Nephron progenitor cell (in vitro differentiated cells): ENCODE results near the gene GRM5.

ENCODE experiments used
- DNase-seq: peaks from one replicate; pipeline ENCODE4 v3.0.0; 2021
- H3K27ac Mint-ChIP-seq: 2 replicates; pipeline ENCODE4 v1.8.0; 2021; ENCODE audit warnings: mild to moderate bottlenecking, moderate library complexity, mixed read lengths
- H3K27me3 Mint-ChIP-seq: 2 replicates; pipeline ENCODE4 v1.8.0; 2021; ENCODE audit warnings: mild to moderate bottlenecking, low read depth, mixed read lengths; ENCODE audit not compliant: poor library complexity
- H3K36me3 Mint-ChIP-seq: 2 replicates; pipeline ENCODE4 v1.8.0; 2021; ENCODE audit warnings: low read depth, mixed read lengths
- H3K4me1 Mint-ChIP-seq: 2 replicates; pipeline ENCODE4 v1.8.0; 2021; ENCODE audit warnings: mixed read lengths
- H3K4me3 Mint-ChIP-seq: 2 replicates; pipeline ENCODE4 v1.8.0; 2021; ENCODE audit warnings: mild to moderate bottlenecking, moderate library complexity, mixed read lengths
- H3K9me3 Mint-ChIP-seq: 2 replicates; pipeline ENCODE4 v1.8.0; 2021; ENCODE audit warnings: mild to moderate bottlenecking, moderate library complexity, mixed read lengths
- TF ChIP-seq, protein P1 (sequence below): fragments of 200-600 bp; sonication (generic); IDR thresholded peaks from 2 replicates; pipeline ENCODE4 v1.5.0; 2021; ENCODE audit warnings: antibody characterized with exemption

Gene GRM5

DNA sequence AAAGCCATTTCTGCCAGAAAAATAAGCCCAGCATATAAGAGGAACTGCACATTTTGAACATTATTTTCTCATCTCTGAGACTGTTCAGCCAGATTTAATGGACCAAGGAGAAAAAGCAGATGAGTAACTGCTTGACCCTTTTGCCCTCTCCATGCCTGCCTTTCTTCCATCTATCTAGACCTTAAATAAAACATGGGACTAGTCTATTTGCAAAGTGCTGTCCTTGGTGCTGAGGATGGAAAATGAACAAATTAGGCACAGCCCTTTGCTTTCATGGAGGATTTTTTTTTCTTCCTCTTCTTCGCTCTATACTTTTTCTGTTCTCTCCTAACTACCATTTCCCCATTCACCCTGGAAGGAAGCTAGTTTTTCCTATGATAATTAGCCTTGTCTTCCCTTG lies 361.3 kb downstream of the GRM5 start:
- no peaks in the 10 kb centered on the region for H3K36me3 Mint-ChIP-seq
- H3K4me1 Mint-ChIP-seq, result no peaks in the 10 kb centered on the region
- H3K4me3 Mint-ChIP-seq, result no peak overlapping the region
- no peaks in the 10 kb centered on the region for H3K9me3 Mint-ChIP-seq
- DNase-seq, result peak; percentile 12
- TF ChIP-seq, protein P1, sequence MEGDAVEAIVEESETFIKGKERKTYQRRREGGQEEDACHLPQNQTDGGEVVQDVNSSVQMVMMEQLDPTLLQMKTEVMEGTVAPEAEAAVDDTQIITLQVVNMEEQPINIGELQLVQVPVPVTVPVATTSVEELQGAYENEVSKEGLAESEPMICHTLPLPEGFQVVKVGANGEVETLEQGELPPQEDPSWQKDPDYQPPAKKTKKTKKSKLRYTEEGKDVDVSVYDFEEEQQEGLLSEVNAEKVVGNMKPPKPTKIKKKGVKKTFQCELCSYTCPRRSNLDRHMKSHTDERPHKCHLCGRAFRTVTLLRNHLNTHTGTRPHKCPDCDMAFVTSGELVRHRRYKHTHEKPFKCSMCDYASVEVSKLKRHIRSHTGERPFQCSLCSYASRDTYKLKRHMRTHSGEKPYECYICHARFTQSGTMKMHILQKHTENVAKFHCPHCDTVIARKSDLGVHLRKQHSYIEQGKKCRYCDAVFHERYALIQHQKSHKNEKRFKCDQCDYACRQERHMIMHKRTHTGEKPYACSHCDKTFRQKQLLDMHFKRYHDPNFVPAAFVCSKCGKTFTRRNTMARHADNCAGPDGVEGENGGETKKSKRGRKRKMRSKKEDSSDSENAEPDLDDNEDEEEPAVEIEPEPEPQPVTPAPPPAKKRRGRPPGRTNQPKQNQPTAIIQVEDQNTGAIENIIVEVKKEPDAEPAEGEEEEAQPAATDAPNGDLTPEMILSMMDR, result no peak
- no peak overlapping the region for H3K27ac Mint-ChIP-seq
- H3K27me3 Mint-ChIP-seq, result peaks cover 4% of the 10 kb centered on the region

DNA sequence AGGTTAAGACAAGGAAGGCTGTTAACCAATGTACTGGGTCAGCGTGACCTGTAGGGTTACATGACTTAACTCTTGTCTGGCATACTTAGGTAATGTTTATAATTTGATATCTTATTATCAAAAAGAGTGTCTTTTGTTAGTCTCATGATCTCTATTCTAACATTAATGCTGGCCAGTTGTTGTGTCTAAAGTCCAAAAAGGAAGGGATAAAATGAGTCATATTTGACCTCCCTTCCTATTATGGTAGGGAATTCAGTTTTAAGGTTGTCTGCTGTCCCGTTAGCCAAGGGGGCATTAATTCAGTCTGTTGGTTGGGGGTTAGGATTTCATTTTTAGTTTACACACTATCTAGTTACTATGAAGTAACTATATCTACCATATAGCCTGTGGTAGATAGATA lies 364.0 kb downstream of the GRM5 start:
- TF ChIP-seq, protein P1, result no peak
- Mint-ChIP-seq H3K27ac (no peak overlapping the region), H3K27me3 (peaks cover 4% of the 10 kb centered on the region), H3K36me3 (no peaks in the 10 kb centered on the region), H3K4me3 (no peak overlapping the region), H3K9me3 (no peaks in the 10 kb centered on the region), H3K4me1 (peaks cover 10% of the 10 kb centered on the region)
- no peak for DNase-seq

DNA sequence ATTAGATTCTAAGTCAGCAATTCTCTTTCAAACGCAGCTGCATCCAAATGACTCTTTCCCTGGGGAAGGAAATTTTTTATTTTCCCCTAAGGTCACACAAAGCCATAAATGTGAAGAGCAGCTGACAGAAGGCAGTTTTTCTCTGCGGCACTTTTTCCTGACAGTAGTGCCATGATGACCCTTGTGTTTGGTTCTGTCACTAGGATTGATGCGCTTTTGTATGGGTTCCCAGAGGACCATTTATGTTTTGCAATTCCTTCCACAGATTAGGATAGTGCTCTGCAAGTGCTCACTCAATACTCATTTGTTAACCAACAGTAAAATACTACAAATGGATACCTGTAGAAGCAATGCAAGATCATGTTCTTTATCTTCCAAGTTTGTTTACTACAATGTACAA lies 368.6 kb downstream of the GRM5 start:
- Mint-ChIP-seq H3K4me1 (peaks cover 25% of the 10 kb centered on the region), H3K27ac (no peak overlapping the region), H3K36me3 (no peaks in the 10 kb centered on the region), H3K4me3 (no peak overlapping the region), H3K27me3 (peaks cover 4% of the 10 kb centered on the region), H3K9me3 (no peaks in the 10 kb centered on the region)
- DNase-seq, result peak; percentile 4
- TF ChIP-seq, protein P1, result no peak

DNA sequence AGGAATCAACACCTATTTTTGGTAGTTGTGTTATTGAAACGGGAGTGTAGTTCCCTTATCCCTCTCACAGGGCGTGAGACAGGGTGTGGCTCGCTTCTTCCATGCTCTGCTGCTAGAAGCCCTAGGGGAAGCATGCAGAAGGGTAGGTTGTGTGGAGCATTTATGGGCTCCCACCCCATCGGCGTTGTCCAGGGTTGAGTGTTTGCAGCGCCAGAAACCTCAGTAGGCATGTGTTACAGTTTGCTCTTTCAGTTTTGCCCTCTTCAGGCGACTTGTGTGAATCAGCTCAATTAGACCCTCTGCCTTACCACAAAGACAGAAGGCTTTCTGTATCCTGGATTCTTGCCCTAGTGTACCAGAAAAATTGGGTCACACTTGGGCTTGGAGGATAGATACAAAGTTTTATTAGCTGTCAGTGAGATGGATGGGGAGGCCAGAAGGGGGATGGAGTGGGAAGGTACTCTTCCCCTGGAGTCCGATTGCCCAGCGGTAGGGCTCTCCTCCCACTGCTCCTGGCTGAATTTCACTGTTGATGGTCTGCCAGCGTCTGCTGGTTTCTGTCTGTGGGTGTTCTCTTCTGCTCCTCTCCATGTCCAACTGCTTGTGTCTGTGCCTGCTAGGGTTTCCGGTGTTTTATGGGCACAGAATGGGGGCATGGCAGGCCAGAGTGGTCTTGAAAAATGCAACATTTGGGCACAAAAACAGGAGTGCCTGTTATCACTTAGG lies 369.9 kb downstream of the GRM5 start:
- H3K27me3 Mint-ChIP-seq, result peaks cover 4% of the 10 kb centered on the region

DNA sequence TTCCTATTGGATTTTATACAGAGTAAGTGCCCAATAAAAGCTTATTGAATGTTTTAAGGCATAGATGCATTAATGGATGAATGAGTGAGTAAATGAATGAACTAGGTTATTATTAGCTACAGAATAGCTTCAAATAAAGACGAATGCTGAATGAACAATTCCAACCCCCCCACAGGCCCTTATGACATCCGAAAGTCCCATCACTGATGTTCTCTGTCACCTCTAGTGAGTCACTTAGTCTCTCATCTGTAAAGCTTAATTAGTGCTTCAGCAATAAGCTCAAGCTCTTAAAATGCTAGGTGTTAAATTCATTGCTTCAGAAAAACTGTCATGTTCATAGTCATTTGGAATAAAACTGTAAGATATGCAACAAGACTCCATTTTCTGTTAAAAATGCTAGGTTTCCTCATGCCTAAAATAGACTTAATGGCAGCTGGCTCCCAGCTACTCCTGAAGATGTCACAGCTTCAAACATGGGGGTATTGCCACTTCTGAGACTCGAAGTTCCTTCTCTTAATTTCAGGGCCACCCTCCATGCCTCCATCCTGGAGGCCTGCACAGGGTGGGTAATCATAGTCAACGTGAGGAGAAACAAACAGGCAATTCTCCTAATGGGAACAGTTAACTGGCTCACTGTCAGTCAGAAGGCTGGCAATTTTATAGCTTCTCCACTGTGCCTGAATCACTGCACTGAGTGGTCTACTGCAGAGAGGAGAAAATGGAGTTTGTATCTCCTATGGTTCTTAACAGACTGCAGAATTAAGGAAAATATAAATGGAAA lies 373.3 kb downstream of the GRM5 start:
- Mint-ChIP-seq H3K4me1 (peaks cover 19% of the 10 kb centered on the region), H3K27ac (no peak overlapping the region), H3K9me3 (no peaks in the 10 kb centered on the region), H3K4me3 (no peak overlapping the region), H3K36me3 (no peaks in the 10 kb centered on the region), H3K27me3 (peaks cover 4% of the 10 kb centered on the region)
- DNase-seq, result no peak
- TF ChIP-seq, protein P1, result no peak

More for the DNA sequence above, 369.9 kb downstream of the GRM5 start:
- peak overlapping the region; percentile 48 for H3K27ac Mint-ChIP-seq
- H3K4me1 Mint-ChIP-seq, result peaks cover 25% of the 10 kb centered on the region
- DNase-seq, result peak; percentile 20
- no peaks in the 10 kb centered on the region for H3K9me3 Mint-ChIP-seq
- TF ChIP-seq, protein P1, result no peak
- no peaks in the 10 kb centered on the region for H3K36me3 Mint-ChIP-seq
- H3K4me3 Mint-ChIP-seq, result no peak overlapping the region
